Fibroblast of lung (primary cell): ENCODE measurements around the gene TREML2. TPM values are rescaled to one million over a fixed set of nuclear protein-coding genes. Genes with fewer than 3 reads are reported as not detected.

Source experiments
- DNase-seq, 2 donors: peaks; one replicate each; pipeline versions ENCODE4 v3.0.0 to v3.0.0-alpha.2; 2010; ENCODE audit warnings: low read depth in 2 of 2
- H2AFZ ChIP-seq: 2 replicates; pipeline ENCODE4 v1.5.1; 2012; ENCODE audit warnings: low read length, control low read depth, inconsistent platforms
- H3K27ac ChIP-seq: 2 replicates; pipeline ENCODE4 v1.5.1; 2011; ENCODE audit warnings: low read length, control low read depth; ENCODE audit not compliant: insufficient read depth
- H3K27me3 ChIP-seq: 2 replicates; pipeline ENCODE4 v1.5.1; 2011; ENCODE audit warnings: mild to moderate bottlenecking, low read length; ENCODE audit not compliant: control insufficient read depth, insufficient read depth
- H3K36me3 ChIP-seq: 2 replicates; pipeline ENCODE4 v1.5.1; 2011; ENCODE audit warnings: low read length; ENCODE audit not compliant: control insufficient read depth, insufficient read depth
- H3K4me1 ChIP-seq: 2 replicates; pipeline ENCODE4 v1.5.1; 2011; ENCODE audit warnings: low read length; ENCODE audit not compliant: control insufficient read depth, insufficient read depth; ENCODE audit errors: extremely low read depth
- H3K4me2 ChIP-seq: 2 replicates; pipeline ENCODE4 v1.5.1; 2011; ENCODE audit warnings: low read length, control low read depth; ENCODE audit not compliant: insufficient read depth; ENCODE audit errors: extremely low read depth
- H3K4me3 ChIP-seq, 4 experiments: fragments of 200-600 bp in 1 of 4; sonication (generic) in 1 of 4; replicated peaks in 1 of 4; 2 replicates each; pipeline ENCODE4 v1.5.1; 2011 to 2016; ENCODE audit warnings: low read length in 4 of 4, low read depth in 3 of 4, mild to moderate bottlenecking in 3 of 4, control low read depth in 2 of 4, inconsistent platforms in 1 of 4, mixed read lengths in 1 of 4; ENCODE audit not compliant: insufficient read depth in 1 of 4; ENCODE audit errors: control extremely low read depth in 1 of 4
- H3K79me2 ChIP-seq: 2 replicates; pipeline ENCODE4 v1.5.1; 2012; ENCODE audit warnings: mild to moderate bottlenecking, low read length, inconsistent platforms; ENCODE audit not compliant: control insufficient read depth, insufficient read depth
- H3K9ac ChIP-seq: 2 replicates; pipeline ENCODE4 v1.5.1; 2011; ENCODE audit warnings: mild to moderate bottlenecking, low read length, control low read depth; ENCODE audit not compliant: insufficient read depth
- H3K9me3 ChIP-seq: 2 replicates; pipeline ENCODE4 v1.5.1; 2012; ENCODE audit warnings: low read depth, low read length; ENCODE audit not compliant: control insufficient read depth, insufficient read depth
- H4K20me1 ChIP-seq: 2 replicates; pipeline ENCODE4 v1.5.1; 2011; ENCODE audit warnings: low read length; ENCODE audit not compliant: control insufficient read depth, insufficient read depth; ENCODE audit errors: extremely low read depth
- CTCF ChIP-seq, 2 donors: IDR thresholded peaks in 1 of 2; conservative IDR thresholded peaks in 1 of 2; 1 replicate in 1 of 2; 2 replicates in 1 of 2; pipeline ENCODE4 v1.5.1; 2011 to 2012; ENCODE audit warnings: low read length in 2 of 2, control low read depth in 1 of 2, inconsistent platforms in 1 of 2, low read depth in 1 of 2, mild to moderate bottlenecking in 1 of 2
- EZH2 ChIP-seq: IDR thresholded peaks from 2 replicates; pipeline ENCODE4 v1.5.1; 2012; ENCODE audit warnings: low read length, control low read depth, mild to moderate bottlenecking; ENCODE audit errors: missing control alignments
- polyA plus RNA-seq, 2 donors: library from polyadenylated mRNA; depleted of rRNA in 1 of 2; stranded (reverse) in 1 of 2; unstranded in 1 of 2; fragments of >200 nt; gene quantifications; 2 replicates each; pipeline ENCODE4 v1.2.1, GENCODE V29; 2011 to 2012; ENCODE audit warnings: missing spikeins in 1 of 2
- total RNA-seq: library from RNA; depleted of rRNA; stranded (reverse); fragments of >200 nt; gene quantifications from 2 replicates; pipeline ENCODE4 v1.2.1, GENCODE V29; 2014

The TREML2 gene
- total and polyA plus RNA-seq, 2 donors (not counting 1 experiment from before 2014, with no cell fraction given), result not detected

- Histone ChIP-seq H3K36me3 (no peaks in the 10 kb centered on the region), H3K27ac (no peak overlapping the region), H3K4me2 (no peak overlapping the region), H3K4me1 (no peaks in the 10 kb centered on the region), H3K9me3 (no peaks in the 10 kb centered on the region), H3K9ac (no peak overlapping the region), H2AFZ (no peak overlapping the region), H3K27me3 (no peaks in the 10 kb centered on the region), H3K79me2 (no peaks in the 10 kb centered on the region), H3K4me3 (no peak overlapping the region), H4K20me1 (no peaks in the 10 kb centered on the region)
- TF ChIP-seq EZH2, result no peak
- peak; percentile 50 to 60 for TF ChIP-seq CTCF (conservative IDR thresholded peaks at IDR 0.05 in 1 of 2, IDR thresholded peaks at IDR 0.05 in 1 of 2; ENCODE audit: low read depth in 1 of 2, low read length in 2 of 2)
- DNase-seq, result peak; percentile 45 to 51
Measured at GRCh38 chr6:41182069-41183034, 18.6 kb downstream of the TREML2 start.

GRCh38 chr6:41181566-41181965 lies 19.4 kb downstream of the TREML2 start:
- no peak overlapping the region for H2AFZ ChIP-seq
- H3K36me3 ChIP-seq, result no peaks in the 10 kb centered on the region
- no peak overlapping the region for H3K27ac ChIP-seq
- no peaks in the 10 kb centered on the region for H4K20me1 ChIP-seq
- DNase-seq, result no peak
- H3K9ac ChIP-seq, result no peak overlapping the region
- H3K27me3 ChIP-seq, result no peaks in the 10 kb centered on the region
- TF ChIP-seq EZH2 (no peak), CTCF (conservative IDR thresholded peaks at IDR 0.05 in 1 of 2, IDR thresholded peaks at IDR 0.05 in 1 of 2; ENCODE audit: low read depth in 1 of 2, low read length in 2 of 2) (no peak)
- H3K4me1 ChIP-seq, result no peaks in the 10 kb centered on the region
- no peaks in the 10 kb centered on the region for H3K9me3 ChIP-seq
- H3K4me2 ChIP-seq, result no peak overlapping the region
- no peak overlapping the region for H3K4me3 ChIP-seq
- H3K79me2 ChIP-seq, result no peaks in the 10 kb centered on the region

- no peak for DNase-seq
Measured at GRCh38 chr6:41179163-41179562, 21.8 kb downstream of the TREML2 start.

More at GRCh38 chr6:41179163-41179562, 21.8 kb downstream of the TREML2 start:
- Histone ChIP-seq H3K4me1 (no peaks in the 10 kb centered on the region), H3K9ac (no peak overlapping the region), H3K4me2 (no peak overlapping the region), H3K36me3 (no peaks in the 10 kb centered on the region), H3K27me3 (no peaks in the 10 kb centered on the region), H2AFZ (no peak overlapping the region), H3K4me3 (no peak overlapping the region), H3K79me2 (no peaks in the 10 kb centered on the region), H3K9me3 (no peaks in the 10 kb centered on the region), H4K20me1 (no peaks in the 10 kb centered on the region), H3K27ac (no peak overlapping the region)
- TF ChIP-seq EZH2 (no peak), CTCF (conservative IDR thresholded peaks at IDR 0.05 in 1 of 2, IDR thresholded peaks at IDR 0.05 in 1 of 2; ENCODE audit: low read depth in 1 of 2, low read length in 2 of 2) (no peak)
